CD14-positive monocyte (primary cell): ENCODE data around the gene MACO1. TPM values are rescaled to one million over a fixed set of nuclear protein-coding genes. Genes with fewer than 3 reads are reported as not detected.
"Not testable (repeated sequence)": the region's sequence is repeated elsewhere in the genome, so short reads cannot be mapped to it uniquely, and the experiment has no call there.

ENCODE experiments used
- DNase-seq, 3 donors: peaks; one replicate each; pipeline ENCODE4 v3.0.0-alpha.2; 2011 to 2022
- H2AFZ ChIP-seq: 2 replicates; pipeline ENCODE4 v1.6.0; 2012; ENCODE audit warnings: mild to moderate bottlenecking, low read depth, low read length, inconsistent platforms; ENCODE audit not compliant: insufficient read depth, poor library complexity, severe bottlenecking
- H3K27ac ChIP-seq, 2 donors: 1 replicate in 1 of 2; 2 replicates in 1 of 2; pipeline ENCODE4 v1.5.1; 2012 to 2013; ENCODE audit warnings: low read length in 2 of 2, control low read depth in 1 of 2, inconsistent platforms in 1 of 2, low read depth in 1 of 2, mild to moderate bottlenecking in 1 of 2
- H3K27me3 ChIP-seq, 2 donors: one replicate each; pipeline versions ENCODE4 v1.6.0 to v1.6.1; 2011 to 2013; ENCODE audit warnings: low read length in 2 of 2; ENCODE audit not compliant: control insufficient read depth in 2 of 2, insufficient read depth in 2 of 2
- H3K36me3 ChIP-seq, 2 donors: replicated peaks in 1 of 2; 1 replicate in 1 of 2; 2 replicates in 1 of 2; pipeline versions ENCODE4 v1.5.1 to v1.6.1; 2012 to 2013; ENCODE audit warnings: low read length in 2 of 2, control low read depth in 1 of 2, inconsistent platforms in 1 of 2, mild to moderate bottlenecking in 1 of 2; ENCODE audit not compliant: insufficient read depth in 2 of 2, control insufficient read depth in 1 of 2
- H3K4me1 ChIP-seq, 2 donors: 1 replicate in 1 of 2; 2 replicates in 1 of 2; pipeline versions ENCODE4 v1.5.1 to v1.6.1; 2012 to 2013; ENCODE audit warnings: low read length in 2 of 2, control low read depth in 1 of 2, inconsistent platforms in 1 of 2, mild to moderate bottlenecking in 1 of 2, moderate library complexity in 1 of 2; ENCODE audit not compliant: insufficient read depth in 2 of 2, control insufficient read depth in 1 of 2
- H3K4me2 ChIP-seq: replicated peaks from 2 replicates; pipeline ENCODE3; 2012; ENCODE audit warnings: low read length, moderate library complexity, mild to moderate bottlenecking; ENCODE audit not compliant: poor library complexity, severe bottlenecking; ENCODE audit errors: extremely low read depth
- H3K4me3 ChIP-seq, 3 experiments: fragments of 200-600 bp in 1 of 3; sonication (generic) in 1 of 3; replicated peaks in 1 of 3; 1 replicate in 2 of 3; 2 replicates in 1 of 3; pipeline ENCODE4 v1.5.1; 2011 to 2013; ENCODE audit warnings: low read length in 3 of 3, mild to moderate bottlenecking in 3 of 3, control low read depth in 2 of 3, low read depth in 2 of 3, inconsistent platforms in 1 of 3, moderate library complexity in 1 of 3
- H3K79me2 ChIP-seq: 2 replicates; pipeline ENCODE4 v1.6.0; 2012; ENCODE audit warnings: mild to moderate bottlenecking, control low read depth, inconsistent platforms, low read length, moderate library complexity; ENCODE audit not compliant: insufficient read depth
- H3K9ac ChIP-seq: 2 replicates; pipeline ENCODE4 v1.6.0; 2017; ENCODE audit warnings: low read length, mild to moderate bottlenecking; ENCODE audit not compliant: insufficient read depth, poor library complexity, severe bottlenecking
- H3K9me3 ChIP-seq, 2 donors: replicated peaks in 1 of 2; 1 replicate in 1 of 2; 2 replicates in 1 of 2; pipeline versions ENCODE4 v1.5.1 to v1.6.1; 2012 to 2013; ENCODE audit warnings: low read length in 2 of 2, control low read depth in 1 of 2; ENCODE audit not compliant: control insufficient read depth in 1 of 2, insufficient read depth in 1 of 2
- H4K20me1 ChIP-seq: 2 replicates; pipeline ENCODE4 v1.6.0; 2012; ENCODE audit warnings: mild to moderate bottlenecking, low read length, control low read depth, moderate library complexity; ENCODE audit not compliant: insufficient read depth
- H3K27ac Mint-ChIP-seq, 7 donors: one replicate each; pipeline ENCODE4 v1.8.0; 2020; ENCODE audit warnings: mild to moderate bottlenecking in 7 of 7, mixed read lengths in 7 of 7, moderate library complexity in 6 of 7, inconsistent platforms in 2 of 7
- H3K27me3 Mint-ChIP-seq, 3 donors: one replicate each; pipeline ENCODE4 v1.8.0; 2021 to 2022; ENCODE audit warnings: low read depth in 3 of 3, mild to moderate bottlenecking in 3 of 3, mixed read lengths in 3 of 3, moderate library complexity in 3 of 3, inconsistent platforms in 1 of 3
- H3K36me3 Mint-ChIP-seq, 2 donors: one replicate each; pipeline ENCODE4 v1.8.0; 2020; ENCODE audit warnings: mixed read lengths in 2 of 2, inconsistent platforms in 1 of 2, mild to moderate bottlenecking in 1 of 2
- H3K4me1 Mint-ChIP-seq: one replicate; pipeline ENCODE4 v1.8.0; 2020; ENCODE audit warnings: mild to moderate bottlenecking, mixed read lengths
- H3K4me3 Mint-ChIP-seq, 2 donors: one replicate each; pipeline ENCODE4 v1.8.0; 2020; ENCODE audit warnings: mild to moderate bottlenecking in 2 of 2, mixed read lengths in 2 of 2, moderate library complexity in 1 of 2
- H3K9me3 Mint-ChIP-seq, 7 donors: one replicate each; pipeline ENCODE4 v1.8.0; 2020 to 2022; ENCODE audit warnings: mixed read lengths in 7 of 7, mild to moderate bottlenecking in 6 of 7, moderate library complexity in 6 of 7, inconsistent platforms in 2 of 7
- WGBS: methylation state at CpG from one replicate; pipeline ENCODE4 v1.1.5; 2013; ENCODE audit warnings: missing lambda C conversion rate; ENCODE audit not compliant: insufficient coverage; 5-methylcytosine and 5-hydroxymethylcytosine counted together
- intact Hi-C, 2 donors: fragments of 100-400 bp; cut with micrococcal nuclease; formaldehyde crosslinking; loops; one replicate each; pipeline versions ENCODE4 v1.15.0 to v1.15.1; 2023
- polyA plus RNA-seq, 3 donors: library from polyadenylated mRNA; depleted of rRNA in 1 of 3; unstranded in 2 of 3; stranded (reverse) in 1 of 3; fragments of 300-500 nt in 2 of 3; fragments of >200 nt in 1 of 3; fragmentation: Illumina TruSeq in 2 of 3; gene quantifications; 1 replicate in 2 of 3; 2 replicates in 1 of 3; pipeline ENCODE4 v1.2.3, GENCODE V29; 2012 to 2021
- TF ChIP-seq, protein P1 (sequence below): fragments of 200-600 bp; IDR thresholded peaks from one replicate; pipeline ENCODE4 v1.8.0; 2022; ENCODE audit warnings: antibody characterized with exemption, mild to moderate bottlenecking

MACO1 gene
- polyA plus RNA-seq, 3 donors = 2.6 to 4.1 (median 3.9) TPM

GRCh38 chr1:25505656-25506385 is 75.1 kb downstream of the MACO1 start:
- Histone ChIP-seq H3K27me3 (no peaks in the 10 kb centered on the region), H3K36me3 (peaks cover 3 to 11% of the 10 kb centered on the region in 2 donors), H3K4me3 (no peak overlapping the region), H3K4me2 (no peak overlapping the region), H3K27ac (no peak overlapping the region), H4K20me1 (no peaks in the 10 kb centered on the region), H3K9me3 (no peaks in the 10 kb centered on the region), H3K4me1 (no peaks in the 10 kb centered on the region), H3K79me2 (no peaks in the 10 kb centered on the region), H2AFZ (no peak overlapping the region), H3K9ac (no peak overlapping the region)
- WGBS = 55% methylated on average over 8 of the region's 14 CpGs
- peaks cover 0 to 3% (median 0%) of the 10 kb centered on the region in 7 donors for H3K9me3 Mint-ChIP-seq
- H3K27ac Mint-ChIP-seq = peak overlapping the region in 1 of 7 donors; percentile 47
- no peak overlapping the region for H3K4me3 Mint-ChIP-seq
- H3K27me3 Mint-ChIP-seq = no peaks in the 10 kb centered on the region
- DNase-seq = no peak
- peaks cover 6 to 20% of the 10 kb centered on the region in 2 donors for H3K36me3 Mint-ChIP-seq
- H3K4me1 Mint-ChIP-seq = peaks cover 11% of the 10 kb centered on the region
- intact Hi-C loops = no loop called here
- TF ChIP-seq, protein P1, sequence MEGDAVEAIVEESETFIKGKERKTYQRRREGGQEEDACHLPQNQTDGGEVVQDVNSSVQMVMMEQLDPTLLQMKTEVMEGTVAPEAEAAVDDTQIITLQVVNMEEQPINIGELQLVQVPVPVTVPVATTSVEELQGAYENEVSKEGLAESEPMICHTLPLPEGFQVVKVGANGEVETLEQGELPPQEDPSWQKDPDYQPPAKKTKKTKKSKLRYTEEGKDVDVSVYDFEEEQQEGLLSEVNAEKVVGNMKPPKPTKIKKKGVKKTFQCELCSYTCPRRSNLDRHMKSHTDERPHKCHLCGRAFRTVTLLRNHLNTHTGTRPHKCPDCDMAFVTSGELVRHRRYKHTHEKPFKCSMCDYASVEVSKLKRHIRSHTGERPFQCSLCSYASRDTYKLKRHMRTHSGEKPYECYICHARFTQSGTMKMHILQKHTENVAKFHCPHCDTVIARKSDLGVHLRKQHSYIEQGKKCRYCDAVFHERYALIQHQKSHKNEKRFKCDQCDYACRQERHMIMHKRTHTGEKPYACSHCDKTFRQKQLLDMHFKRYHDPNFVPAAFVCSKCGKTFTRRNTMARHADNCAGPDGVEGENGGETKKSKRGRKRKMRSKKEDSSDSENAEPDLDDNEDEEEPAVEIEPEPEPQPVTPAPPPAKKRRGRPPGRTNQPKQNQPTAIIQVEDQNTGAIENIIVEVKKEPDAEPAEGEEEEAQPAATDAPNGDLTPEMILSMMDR = no peak

DNA sequence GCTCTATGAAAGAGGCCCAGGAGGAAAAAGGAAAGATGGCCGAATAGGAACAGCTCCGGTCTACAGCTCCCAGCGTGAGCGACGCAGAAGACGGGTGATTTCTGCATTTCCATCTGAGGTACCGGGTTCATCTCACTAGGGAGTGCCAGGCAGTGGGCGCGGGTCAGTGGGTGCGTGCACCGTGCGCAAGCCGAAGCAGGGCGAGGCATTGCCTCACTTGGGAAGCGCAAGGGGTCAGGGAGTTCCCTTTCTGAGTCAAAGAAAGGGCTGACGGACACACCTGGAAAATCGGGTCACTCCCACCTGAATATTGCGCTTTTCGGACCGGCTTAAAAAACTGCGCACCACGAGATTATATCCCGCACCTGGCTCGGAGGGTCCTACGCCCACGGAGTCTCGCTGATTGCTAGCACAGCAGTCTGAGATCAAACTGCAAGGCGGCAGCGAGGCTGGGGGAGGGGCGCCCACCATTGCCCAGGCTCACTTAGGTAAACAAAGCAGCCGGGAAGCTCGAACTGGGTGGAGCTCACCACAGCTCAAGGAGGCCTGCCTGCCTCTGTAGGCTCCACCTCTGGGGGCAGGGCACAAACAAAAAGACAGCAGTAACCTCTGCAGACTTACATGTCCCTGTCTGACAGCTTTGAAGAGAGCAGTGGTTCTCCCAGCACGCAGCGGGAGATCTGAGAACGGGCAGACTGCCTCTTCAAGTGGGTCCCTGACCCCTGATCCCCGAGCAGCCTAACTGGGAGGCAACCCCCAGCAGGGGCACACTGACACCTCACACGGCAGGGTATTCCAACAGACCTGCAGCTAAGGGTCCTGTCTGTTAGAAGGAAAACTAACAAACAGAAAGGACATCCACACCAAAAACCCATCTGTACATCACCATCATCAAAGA is 76.1 kb downstream of the MACO1 start:
- H3K9me3 ChIP-seq, H3K4me3 ChIP-seq, H3K9ac ChIP-seq, H4K20me1 ChIP-seq, H3K36me3 ChIP-seq, H3K27me3 ChIP-seq, H2AFZ ChIP-seq, H3K4me1 ChIP-seq, H3K27ac ChIP-seq, H3K9me3 Mint-ChIP-seq, intact Hi-C loops, H3K79me2 ChIP-seq, H3K4me2 ChIP-seq, H3K27ac Mint-ChIP-seq, H3K27me3 Mint-ChIP-seq, DNase-seq: not testable (repeated sequence)
- H3K36me3 Mint-ChIP-seq = peaks cover 1 to 11% of the 10 kb centered on the region in 2 donors
- H3K4me3 Mint-ChIP-seq = peak overlapping the region in 1 of 2 donors; percentile 48
- peaks cover 11% of the 10 kb centered on the region for H3K4me1 Mint-ChIP-seq
- WGBS = 63% methylated on average over 9 of the region's 37 CpGs
